NCI-H2029 (cell line): ENCODE data around the gene SYCP2L.
"Not testable (repeated sequence)": the region's sequence is repeated elsewhere in the genome, so short reads cannot be mapped to it uniquely, and the experiment has no call there.

Source experiments
- DNase-seq: peaks from one replicate; lab custom pipeline; 2025; lab: John Stamatoyannopoulos, UW

Gene SYCP2L

GRCh38 chr6:10957414-10957886 is 70.6 kb downstream of the SYCP2L start:
- no peak for DNase-seq

- DNase-seq: no peak
Observed at GRCh38 chr6:10960171-10960570, 73.3 kb downstream of the SYCP2L start.

- no peak for DNase-seq
Observed at GRCh38 chr6:10961837-10962236, 75.0 kb downstream of the SYCP2L start.

- no peak for DNase-seq
Observed at GRCh38 chr6:10962673-10963072, 75.8 kb downstream of the SYCP2L start.

- DNase-seq: no peak
Observed at GRCh38 chr6:10963113-10963512, 76.3 kb downstream of the SYCP2L start.

- DNase-seq: no peak
Observed at GRCh38 chr6:10964684-10965083, 77.8 kb downstream of the SYCP2L start.

- DNase-seq: no peak
Observed at GRCh38 chr6:10968776-10969175, 81.9 kb downstream of the SYCP2L start.

GRCh38 chr6:10970731-10971130 is 83.9 kb downstream of the SYCP2L start:
- DNase-seq: no peak

GRCh38 chr6:10972196-10972595 is 85.3 kb downstream of the SYCP2L start:
- no peak for DNase-seq

- DNase-seq: no peak
Observed at GRCh38 chr6:10976571-10976970, 89.7 kb downstream of the SYCP2L start.

- DNase-seq: no peak
Observed at GRCh38 chr6:10977231-10977968, 90.5 kb downstream of the SYCP2L start.

- DNase-seq: no peak
Observed at GRCh38 chr6:10979603-10980002, 92.8 kb downstream of the SYCP2L start.

GRCh38 chr6:10981409-10981808 is 94.6 kb downstream of the SYCP2L start:
- DNase-seq: no peak

- not testable (repeated sequence) for DNase-seq
Observed at GRCh38 chr6:10984959-10985358, 98.1 kb downstream of the SYCP2L start.

- no peak for DNase-seq
Observed at GRCh38 chr6:10989587-10989986, 102.7 kb downstream of the SYCP2L start.

GRCh38 chr6:10991115-10991514 is 104.3 kb downstream of the SYCP2L start:
- no peak for DNase-seq

- DNase-seq: no peak
Observed at GRCh38 chr6:10993896-10994295, 107.0 kb downstream of the SYCP2L start.

GRCh38 chr6:10995114-10995707 is 108.4 kb downstream of the SYCP2L start:
- no peak for DNase-seq

- no peak for DNase-seq
Observed at GRCh38 chr6:10999994-11000393, 113.1 kb downstream of the SYCP2L start.

GRCh38 chr6:11002176-11002575 is 115.3 kb downstream of the SYCP2L start:
- DNase-seq: no peak

- DNase-seq: not testable (repeated sequence)
Observed at GRCh38 chr6:11003297-11003696, 116.4 kb downstream of the SYCP2L start.

- DNase-seq: no peak
Observed at GRCh38 chr6:11006061-11006460, 119.2 kb downstream of the SYCP2L start.

GRCh38 chr6:11007715-11008608 is 121.1 kb downstream of the SYCP2L start:
- no peak for DNase-seq
